ENCODE measurements around the gene ZNF652.

- TF ChIP-seq POLR2A (IDR thresholded peaks at IDR 0.05) (no peak), CTCF (IDR thresholded peaks at IDR 0.05) (no peak)
Observed at GRCh38 chr17:49365667-49366066, 3.6 kb upstream of the ZNF652 start.

All from lower leg skin (tissue), 3 donors.